Measurements from ENCODE around the gene HAUS3.

- no peak for TF ChIP-seq EZH2 (IDR thresholded peaks at IDR 0.05; ENCODE audit: insufficient read depth, poor library complexity, severe bottlenecking)
- TF ChIP-seq EZH2phosphoT487 (IDR thresholded peaks at IDR 0.05; ENCODE audit: insufficient read depth, low read depth), result no peak
Measured at GRCh38 chr4:2273657-2274319, 31.9 kb upstream of the HAUS3 start.

Data from GM23248 (cell line).